Measurements from ENCODE around the gene SARS1.

- TF ChIP-seq POLR2AphosphoS5 (IDR thresholded peaks at IDR 0.05; ENCODE audit: borderline replicate concordance, low read depth, low read length) = no peak
- TF ChIP-seq EZH2 (IDR thresholded peaks at IDR 0.05) = no peak
Measured at GRCh38 chr1:109269212-109269980, 55.7 kb downstream of the SARS1 start.
